Activated CD8-positive, alpha-beta memory T cell treated with anti-CD3 and anti-CD28 coated beads, Interleukin-2, amount 50 U/mL, for 48 hours (primary cell): ENCODE measurements around the gene PTPN3.
"Not testable (repeated sequence)": the region's sequence is repeated elsewhere in the genome, so short reads cannot be mapped to it uniquely, and the experiment has no call there.

Experiments used
- DNase-seq: peaks from one replicate; pipeline ENCODE4 v3.0.0-alpha.2; 2020

Gene PTPN3

DNA sequence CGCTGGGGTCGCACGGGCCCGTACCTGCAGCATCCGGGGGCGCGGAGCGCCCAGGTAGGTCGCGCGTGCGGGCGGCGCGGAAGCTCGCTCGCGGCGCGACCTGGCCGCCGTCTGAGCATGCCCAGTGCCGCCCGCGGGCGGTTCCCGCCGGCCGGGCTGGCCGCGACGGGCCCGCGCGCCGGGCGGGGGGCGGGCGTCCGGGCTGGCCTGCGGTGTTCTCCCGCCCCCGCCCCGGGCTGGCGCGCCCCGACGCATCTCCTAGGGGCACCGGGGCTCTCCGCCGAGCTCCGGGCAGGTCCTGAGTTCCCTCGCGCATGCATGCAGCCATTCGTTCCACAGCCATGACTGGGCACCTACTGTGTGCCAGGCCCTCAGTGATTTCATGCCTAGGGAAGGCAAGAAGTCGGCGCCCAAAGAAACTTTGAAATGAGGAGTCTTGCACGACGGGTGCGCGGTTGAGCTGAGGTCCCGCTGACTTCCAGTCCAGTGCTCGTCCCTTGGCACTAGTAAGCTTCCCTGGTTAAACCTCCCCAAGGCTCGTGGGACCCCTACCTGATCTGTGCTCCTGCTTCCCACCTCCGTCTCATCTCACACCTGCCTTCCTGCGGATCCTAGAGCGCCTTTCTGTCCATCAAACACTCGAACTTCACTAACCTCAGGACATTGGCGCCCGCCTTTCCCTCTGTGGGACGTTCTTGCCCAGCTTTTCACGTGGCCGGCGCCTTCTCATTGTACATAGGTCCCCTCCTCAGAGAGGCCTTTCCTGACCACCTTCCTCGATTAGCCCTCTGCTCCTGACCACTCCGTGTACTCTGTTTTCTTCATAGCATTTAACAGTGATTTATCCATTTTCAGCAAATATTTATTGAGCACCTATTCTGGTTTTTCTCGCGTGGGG is at the start of gene PTPN3:
TSS of gene PTPN3 (minus strand) at position 113 of the 898 bp plus-strand sequence. CDS start 34,873 bp downstream, outside the sequence.
- DNase-seq, result no peak

GRCh38 chr9:109544954-109545353 is 46.8 kb upstream of the PTPN3 start:
- DNase-seq, result not testable (repeated sequence)

- no peak for DNase-seq
These were observed 44.8 kb upstream of the PTPN3 start for GRCh38 chr9:109542922-109543321.

- no peak for DNase-seq
These were observed 40.2 kb upstream of the PTPN3 start for GRCh38 chr9:109538346-109538745.

DNA sequence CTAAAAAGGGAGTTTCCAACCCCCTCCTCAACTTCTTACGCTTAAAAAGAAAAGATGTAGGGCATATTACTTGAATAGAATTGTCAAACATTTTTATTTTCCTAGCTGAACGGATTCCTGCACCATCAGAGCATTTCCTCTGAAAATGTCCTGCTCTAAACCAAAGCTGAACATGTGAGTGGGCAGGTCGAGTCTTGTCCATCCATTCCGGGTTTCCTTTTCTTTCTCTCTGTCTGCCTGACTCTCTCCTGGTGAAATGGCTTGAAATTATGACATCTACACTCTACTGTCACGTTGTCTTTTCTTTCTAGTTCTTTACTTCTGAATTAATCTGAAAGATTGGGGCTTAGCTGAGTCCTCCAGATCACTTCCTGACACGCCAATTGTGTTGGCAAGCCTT is 39.2 kb upstream of the PTPN3 start:
- no peak for DNase-seq

- DNase-seq, result no peak
These were observed 38.8 kb upstream of the PTPN3 start for GRCh38 chr9:109536859-109537258.

DNA sequence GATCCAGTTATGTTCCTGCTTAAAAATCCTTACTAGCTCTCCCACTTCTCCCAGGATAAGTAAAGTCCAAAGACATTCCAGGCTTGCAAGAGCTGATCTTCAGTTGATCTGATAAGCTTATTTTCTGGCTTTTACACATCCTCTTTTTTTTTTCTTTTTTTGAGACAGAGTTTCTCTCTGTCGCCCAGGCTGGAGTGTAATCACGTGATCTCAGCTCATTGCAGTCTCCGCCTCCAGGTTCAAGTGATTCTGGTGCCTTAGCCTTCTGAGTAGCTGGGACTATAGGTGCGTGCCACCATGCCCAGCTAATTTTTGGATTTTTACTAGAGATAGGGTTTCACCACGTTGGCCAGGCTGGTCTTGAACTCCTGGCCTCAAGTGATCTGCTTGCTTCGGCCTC is 37.3 kb upstream of the PTPN3 start:
- no peak for DNase-seq

- DNase-seq, result no peak
These were observed 36.0 kb upstream of the PTPN3 start for GRCh38 chr9:109534151-109534550.

- DNase-seq, result not testable (repeated sequence)
These were observed 34.5 kb upstream of the PTPN3 start for GRCh38 chr9:109532652-109533051.

GRCh38 chr9:109522106-109522505 is 24.0 kb upstream of the PTPN3 start:
- no peak for DNase-seq

- peak; percentile 62 for DNase-seq
These were observed 22.5 kb upstream of the PTPN3 start for GRCh38 chr9:109520475-109521132.

- no peak for DNase-seq
These were observed 21.3 kb upstream of the PTPN3 start for GRCh38 chr9:109519366-109519765.

DNA sequence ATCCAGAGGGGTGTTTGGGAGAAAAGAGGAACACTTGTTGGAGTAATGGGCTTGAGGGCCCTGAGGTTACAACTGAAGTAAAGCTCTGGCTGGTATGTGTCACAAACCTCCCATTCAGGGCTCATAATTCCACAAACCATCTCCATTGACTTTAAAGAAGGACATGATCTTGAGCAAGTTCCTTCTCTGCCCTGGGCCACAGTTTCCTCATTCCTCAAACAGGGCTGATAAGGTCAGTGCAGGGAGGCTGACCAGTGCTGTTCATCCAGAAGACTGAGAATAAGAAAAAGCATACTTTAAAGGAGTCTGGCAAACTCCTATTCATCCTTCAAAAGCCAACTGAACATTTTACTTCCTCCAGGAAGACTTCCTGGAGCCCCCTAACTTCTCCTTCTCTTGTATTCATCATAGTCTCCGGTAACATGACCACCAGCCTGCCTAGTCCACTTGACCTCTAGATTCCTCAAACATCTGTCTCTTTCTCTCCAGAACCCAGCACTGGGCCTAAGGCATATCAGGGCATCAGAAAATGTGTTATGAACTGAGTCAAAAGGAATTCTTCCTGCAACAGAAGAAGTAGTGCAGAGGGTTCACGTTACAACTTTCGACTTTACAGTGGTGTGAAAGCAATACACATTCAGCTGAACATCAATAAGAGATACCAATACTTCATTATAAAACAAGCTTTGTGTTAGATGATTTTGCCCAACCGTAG is 20.7 kb upstream of the PTPN3 start:
- no peak for DNase-seq

DNA sequence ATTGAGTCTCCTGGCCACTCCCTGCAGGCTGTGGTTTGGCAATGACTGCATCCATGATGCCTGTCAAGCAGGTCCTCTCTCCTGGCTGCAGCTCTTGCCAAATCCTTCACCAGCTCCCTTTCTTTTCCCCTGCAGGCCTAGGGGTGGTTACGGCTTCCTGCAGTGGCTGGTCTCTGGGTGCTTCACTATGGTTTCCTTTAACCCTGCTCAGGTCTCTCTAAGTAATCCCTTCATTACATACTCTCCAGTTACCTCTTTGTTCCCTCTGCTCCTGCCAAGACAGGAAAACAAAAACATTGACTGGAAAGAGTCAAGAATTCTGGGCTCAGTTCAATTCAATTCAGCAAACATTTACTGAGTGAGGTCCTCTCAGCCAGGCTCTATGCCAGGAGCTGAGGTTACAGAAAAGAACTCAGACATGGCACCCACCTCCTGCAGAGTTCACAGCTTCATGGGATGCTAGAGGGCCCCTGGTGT is 19.8 kb upstream of the PTPN3 start:
- DNase-seq, result no peak

DNA sequence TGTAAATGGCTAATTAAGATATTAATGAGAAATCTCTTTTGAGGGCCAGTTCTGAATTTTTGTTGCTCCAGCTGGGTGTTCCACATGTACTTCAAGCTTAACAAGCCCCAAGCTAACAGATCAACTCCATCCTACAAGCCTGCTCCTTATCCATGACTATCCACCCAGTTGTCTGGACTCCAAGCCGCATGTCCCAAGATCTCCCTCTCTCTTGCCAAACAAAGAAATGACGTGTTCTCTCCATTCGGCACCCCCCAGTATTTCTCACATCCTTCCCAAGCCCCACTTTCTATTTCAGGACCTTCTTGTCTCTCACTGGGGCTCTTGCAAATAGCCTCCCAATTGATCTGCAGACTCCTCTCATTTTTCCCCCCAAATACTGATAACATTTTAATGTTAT is 15.8 kb upstream of the PTPN3 start:
- DNase-seq, result no peak

- no peak for DNase-seq
These were observed 14.2 kb upstream of the PTPN3 start for GRCh38 chr9:109512170-109512756.

- DNase-seq, result no peak
These were observed 12.4 kb upstream of the PTPN3 start for GRCh38 chr9:109510506-109510905.

DNA sequence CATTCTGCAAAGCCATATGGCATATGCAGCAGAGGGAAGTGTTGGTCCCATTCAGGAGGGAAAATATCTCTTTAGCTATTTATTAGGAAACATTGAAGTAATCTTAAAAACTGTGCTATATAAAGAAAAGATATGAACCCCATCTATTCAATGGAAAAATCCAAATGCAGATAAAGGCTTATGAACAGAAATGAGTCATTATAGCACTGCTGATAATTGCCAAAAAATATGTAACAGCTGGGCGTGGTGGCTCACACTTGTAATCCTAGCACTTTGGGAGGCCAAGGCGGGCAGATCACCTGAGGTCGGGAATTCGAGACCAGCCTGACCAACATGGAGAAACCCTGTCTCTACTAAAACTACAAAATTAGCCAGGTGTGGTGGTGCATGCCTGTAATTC is 11.9 kb upstream of the PTPN3 start:
- DNase-seq, result not testable (repeated sequence)

DNA sequence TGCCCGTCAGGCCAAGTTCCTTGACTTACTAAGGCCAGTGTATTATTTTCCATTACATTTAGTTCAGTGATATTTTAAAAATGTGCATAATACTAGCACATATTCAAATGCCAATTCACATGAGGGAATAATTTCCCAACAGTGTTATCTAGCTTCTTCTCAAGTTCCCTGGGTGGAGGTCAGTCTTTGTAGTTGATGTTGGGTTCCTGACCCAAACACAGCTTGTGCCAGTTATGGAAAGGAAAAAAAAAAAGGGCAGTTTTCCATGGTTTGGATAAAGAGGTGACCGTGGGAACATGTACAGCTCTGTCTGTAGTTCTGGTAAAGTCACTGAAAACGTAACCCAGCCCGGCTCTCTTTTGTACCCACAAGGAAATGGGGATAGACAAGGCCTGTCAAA is 11.5 kb upstream of the PTPN3 start:
- no peak for DNase-seq

DNA sequence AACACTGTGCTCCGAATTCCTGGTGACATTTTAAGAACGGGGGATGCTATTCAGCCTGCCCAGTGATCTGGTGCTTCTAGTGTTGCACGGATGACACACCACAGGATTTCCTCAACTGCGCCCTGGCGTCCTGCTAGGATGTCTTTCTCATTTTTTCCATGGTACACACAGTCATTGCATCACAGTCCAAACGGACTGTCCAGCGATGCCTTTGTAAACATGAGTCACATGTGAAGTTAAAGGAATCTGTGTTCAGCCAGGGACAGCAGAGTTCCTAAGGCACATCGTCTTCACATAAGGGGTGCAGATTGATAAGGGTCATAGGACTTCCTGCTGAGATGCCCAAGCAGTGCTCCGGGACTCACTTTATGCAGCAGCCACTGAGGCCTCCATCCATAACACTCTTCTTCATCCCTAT is 9.3 kb upstream of the PTPN3 start:
- no peak for DNase-seq

GRCh38 chr9:109506097-109506712 is 8.1 kb upstream of the PTPN3 start:
- DNase-seq, result no peak

DNA sequence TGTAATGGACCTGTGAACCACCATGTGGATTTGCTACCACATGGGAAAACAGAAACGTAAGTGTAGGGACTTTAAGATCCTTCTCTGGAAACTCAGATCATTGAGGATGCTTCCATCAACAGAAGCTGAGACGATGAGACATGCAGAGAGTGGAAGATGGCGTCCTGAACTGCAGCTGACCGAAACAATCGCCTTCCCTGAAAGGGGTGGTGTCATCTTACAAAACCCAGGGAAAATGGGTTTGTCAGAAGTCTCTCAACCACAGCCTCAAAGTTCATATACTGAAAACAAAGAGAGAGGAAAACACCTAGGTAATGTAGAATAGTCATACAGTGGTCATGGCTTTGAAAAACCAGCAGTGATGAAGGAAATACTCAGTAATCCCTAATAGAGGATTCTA is 6.6 kb upstream of the PTPN3 start:
- DNase-seq, result no peak
